SU-DHL-6 (cell line): ENCODE results near the gene WDR90.

Experiments
- H2AFZ ChIP-seq: fragments of 200-600 bp; sonication (generic); 2 replicates; pipeline ENCODE4 v1.6.1; 2014; ENCODE audit warnings: low read depth, mild to moderate bottlenecking, moderate library complexity, mixed read lengths, antibody characterized with exemption, low read length; ENCODE audit not compliant: severe bottlenecking
- H3F3A ChIP-seq: fragments of 200-600 bp; shearing (Covaris generic); 2 replicates; pipeline ENCODE4 v1.6.0; 2016; ENCODE audit warnings: antibody characterized with exemption, mild to moderate bottlenecking; ENCODE audit not compliant: insufficient read depth
- H3K27ac ChIP-seq: fragments of 200-600 bp; sonication (generic); 2 replicates; pipeline ENCODE4 v1.5.1; 2016; ENCODE audit warnings: low read depth, mild to moderate bottlenecking, low read length, moderate library complexity, mixed read lengths
- H3K27me3 ChIP-seq: fragments of 200-600 bp; sonication (generic), shearing (Covaris generic); 2 replicates; pipeline ENCODE4 v1.6.0; 2014; ENCODE audit warnings: mild to moderate bottlenecking, low read length
- H3K36me3 ChIP-seq: fragments of 200-600 bp; sonication (generic); 2 replicates; pipeline ENCODE4 v1.6.1; 2014; ENCODE audit warnings: mild to moderate bottlenecking, low read length, mixed read lengths
- H3K4me2 ChIP-seq: fragments of 300-600, 200-600 bp; shearing (Covaris generic), sonication (generic); 2 replicates; pipeline ENCODE4 v1.6.0; 2014; ENCODE audit warnings: low read length, low read depth, mild to moderate bottlenecking; ENCODE audit not compliant: poor library complexity, severe bottlenecking
- H3K4me3 ChIP-seq: fragments of 200-600 bp; sonication (generic); 2 replicates; pipeline ENCODE4 v1.5.1; 2014; ENCODE audit warnings: antibody characterized with exemption, low read length, mild to moderate bottlenecking, mixed read lengths; ENCODE audit not compliant: insufficient read depth, poor library complexity, severe bottlenecking
- H3K79me2 ChIP-seq: fragments of 200-600 bp; sonication (generic); 2 replicates; pipeline ENCODE4 v1.6.1; 2014; ENCODE audit warnings: mild to moderate bottlenecking, low read length, moderate library complexity; ENCODE audit not compliant: insufficient read depth
- H3K9ac ChIP-seq: fragments of 200-600 bp; sonication (generic); 2 replicates; pipeline ENCODE4 v1.7.0; 2014; ENCODE audit warnings: mild to moderate bottlenecking, low read length
- H3K9me2 ChIP-seq: fragments of 200-600 bp; sonication (generic); replicated peaks from 2 replicates; pipeline ENCODE4 v1.6.1; 2014; ENCODE audit warnings: low read length; ENCODE audit not compliant: insufficient read depth
- H3K9me3 ChIP-seq: fragments of 200-600 bp; sonication (generic); 2 replicates; pipeline ENCODE4 v1.6.1; 2014; ENCODE audit warnings: low read length, mixed read lengths; ENCODE audit not compliant: insufficient read depth
- H4K20me1 ChIP-seq: fragments of 200-600 bp; sonication (generic); 2 replicates; pipeline ENCODE4 v1.6.1; 2014; ENCODE audit warnings: low read depth, mild to moderate bottlenecking, antibody characterized with exemption, low read length, moderate library complexity, mixed read lengths
- EZH2phosphoT487 ChIP-seq: fragments of 200-600 bp; sonication (generic), shearing (Covaris generic); conservative IDR thresholded peaks from 2 replicates; pipeline ENCODE4 v1.6.1; 2018; ENCODE audit warnings: mild to moderate bottlenecking, antibody characterized with exemption, low read length, moderate library complexity, mixed read lengths
- TF ChIP-seq, protein P1 (sequence below): fragments of 200-600 bp; sonication (generic); IDR thresholded peaks from one replicate; pipeline ENCODE4 v1.5.1; 2017; ENCODE audit warnings: antibody characterized with exemption, mild to moderate bottlenecking, low read length, moderate library complexity; ENCODE audit not compliant: insufficient read depth, poor library complexity, severe bottlenecking

WDR90 gene

GRCh38 chr16:693766-694165 is 44.6 kb downstream of the WDR90 start:
- H3K9me3 ChIP-seq: no peaks in the 10 kb centered on the region
- H3K9me2 ChIP-seq: no peaks in the 10 kb centered on the region
- no peaks in the 10 kb centered on the region for H3K79me2 ChIP-seq
- no peak overlapping the region for H3K4me2 ChIP-seq
- 0 out of 2 replicates have a peak, but pooled peaks cover 3% of the 10 kb centered on the region for H3F3A ChIP-seq
- no peaks in the 10 kb centered on the region for H3K27me3 ChIP-seq
- H2AFZ ChIP-seq: no peak overlapping the region
- H3K36me3 ChIP-seq: no peaks in the 10 kb centered on the region
- no peak overlapping the region for H3K4me3 ChIP-seq
- H3K27ac ChIP-seq: no peak overlapping the region
- H4K20me1 ChIP-seq: no peaks in the 10 kb centered on the region
- TF ChIP-seq, protein P1, sequence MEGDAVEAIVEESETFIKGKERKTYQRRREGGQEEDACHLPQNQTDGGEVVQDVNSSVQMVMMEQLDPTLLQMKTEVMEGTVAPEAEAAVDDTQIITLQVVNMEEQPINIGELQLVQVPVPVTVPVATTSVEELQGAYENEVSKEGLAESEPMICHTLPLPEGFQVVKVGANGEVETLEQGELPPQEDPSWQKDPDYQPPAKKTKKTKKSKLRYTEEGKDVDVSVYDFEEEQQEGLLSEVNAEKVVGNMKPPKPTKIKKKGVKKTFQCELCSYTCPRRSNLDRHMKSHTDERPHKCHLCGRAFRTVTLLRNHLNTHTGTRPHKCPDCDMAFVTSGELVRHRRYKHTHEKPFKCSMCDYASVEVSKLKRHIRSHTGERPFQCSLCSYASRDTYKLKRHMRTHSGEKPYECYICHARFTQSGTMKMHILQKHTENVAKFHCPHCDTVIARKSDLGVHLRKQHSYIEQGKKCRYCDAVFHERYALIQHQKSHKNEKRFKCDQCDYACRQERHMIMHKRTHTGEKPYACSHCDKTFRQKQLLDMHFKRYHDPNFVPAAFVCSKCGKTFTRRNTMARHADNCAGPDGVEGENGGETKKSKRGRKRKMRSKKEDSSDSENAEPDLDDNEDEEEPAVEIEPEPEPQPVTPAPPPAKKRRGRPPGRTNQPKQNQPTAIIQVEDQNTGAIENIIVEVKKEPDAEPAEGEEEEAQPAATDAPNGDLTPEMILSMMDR: no peak
- TF ChIP-seq EZH2phosphoT487: no peak
- no peak overlapping the region for H3K9ac ChIP-seq

DNA sequence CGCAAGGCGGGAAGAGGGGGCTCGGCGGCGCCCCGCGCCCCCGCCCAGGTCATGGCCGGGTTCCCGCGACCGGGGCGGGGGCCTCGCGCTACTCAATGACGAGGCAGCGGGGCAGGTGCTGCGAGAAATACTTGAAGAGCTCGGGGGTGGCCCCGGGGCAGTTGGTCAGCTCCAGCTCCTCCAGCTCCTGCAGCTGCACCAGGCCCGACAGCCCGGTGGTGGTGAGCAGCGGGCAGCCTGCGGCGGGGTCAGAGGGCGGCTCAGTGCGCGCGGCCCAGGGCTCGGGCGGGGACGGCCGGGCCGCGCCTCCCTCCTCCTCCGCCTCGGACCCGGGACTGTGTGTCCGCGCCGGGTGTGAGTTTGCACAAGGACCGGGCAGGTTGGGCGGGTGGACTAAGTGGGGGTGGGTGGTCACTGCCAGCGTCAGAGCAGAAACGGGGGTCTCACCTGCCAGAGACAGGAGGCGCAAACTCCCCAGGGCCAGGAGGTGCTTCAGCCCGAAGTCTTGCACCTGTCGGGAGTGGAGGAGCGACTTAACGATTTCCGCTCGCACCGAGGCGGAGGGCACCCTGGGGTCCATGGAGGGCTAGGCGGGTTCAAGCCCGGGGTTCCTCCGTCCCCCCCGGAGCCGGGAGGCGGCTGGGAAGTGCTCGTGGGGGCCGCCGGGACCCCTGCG is 45.2 kb downstream of the WDR90 start:
- Histone ChIP-seq H3K4me3 (no peak overlapping the region), H3K9me2 (no peaks in the 10 kb centered on the region), H3K27ac (no peak overlapping the region), H3K9me3 (no peaks in the 10 kb centered on the region), H3K27me3 (no peaks in the 10 kb centered on the region), H4K20me1 (no peaks in the 10 kb centered on the region), H3F3A (0 out of 2 replicates have a peak, but pooled peaks cover 3% of the 10 kb centered on the region), H3K9ac (no peak overlapping the region), H3K36me3 (no peaks in the 10 kb centered on the region), H3K79me2 (no peaks in the 10 kb centered on the region), H2AFZ (no peak overlapping the region), H3K4me2 (peak overlapping the region; percentile 37)
- no peak for TF ChIP-seq EZH2phosphoT487
- TF ChIP-seq, protein P1: no peak

- TF ChIP-seq, protein P1: no peak
- TF ChIP-seq EZH2phosphoT487: no peak
- Histone ChIP-seq H3K9ac (no peak overlapping the region), H3F3A (0 out of 2 replicates have a peak, but pooled peaks cover 3% of the 10 kb centered on the region), H3K4me3 (no peak overlapping the region), H2AFZ (no peak overlapping the region), H3K79me2 (no peaks in the 10 kb centered on the region), H3K4me2 (peak overlapping the region; percentile 37), H4K20me1 (no peaks in the 10 kb centered on the region), H3K9me2 (no peaks in the 10 kb centered on the region), H3K36me3 (no peaks in the 10 kb centered on the region), H3K9me3 (no peaks in the 10 kb centered on the region), H3K27ac (no peak overlapping the region), H3K27me3 (no peaks in the 10 kb centered on the region)
Measured at GRCh38 chr16:694863-695354, 45.7 kb downstream of the WDR90 start.
